ENCODE data around the gene ZNF684. TPM values are rescaled to one million over a fixed set of nuclear protein-coding genes. Genes with fewer than 3 reads are reported as not detected.
"Not testable (repeated sequence)": the region's sequence is repeated elsewhere in the genome, so short reads cannot be mapped to it uniquely, and the experiment has no call there.

Gene ZNF684
- total RNA-seq, 2 experiments from 2014 or later: 6.8 to 7.0 TPM

DNA sequence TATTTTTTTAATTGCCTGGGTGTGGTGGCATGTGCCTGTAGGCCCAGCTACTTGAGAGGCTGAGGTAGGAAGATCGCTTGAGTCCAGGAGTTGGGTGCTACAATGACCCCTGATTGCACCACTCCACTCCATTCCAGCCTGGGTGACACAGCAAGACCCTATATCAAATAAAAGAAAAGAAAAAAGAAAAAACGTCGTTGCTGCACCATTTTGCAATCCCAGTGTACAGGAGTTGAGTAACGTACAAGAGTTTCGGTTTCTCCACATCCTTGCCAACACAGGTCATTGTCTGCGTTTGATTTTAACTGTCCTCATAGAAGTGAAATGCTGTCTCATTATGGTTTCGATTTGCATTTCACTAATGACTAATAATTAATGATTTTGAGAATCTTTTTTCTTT is 7.9 kb downstream of the ZNF684 start:
- H3K9me3 Mint-ChIP-seq: peaks cover 2% of the 10 kb centered on the region
- peaks cover 43% of the 10 kb centered on the region for H3K36me3 Mint-ChIP-seq (ENCODE audit: low read depth)
- intact Hi-C loops (cut with micrococcal nuclease): no loop called here

DNA sequence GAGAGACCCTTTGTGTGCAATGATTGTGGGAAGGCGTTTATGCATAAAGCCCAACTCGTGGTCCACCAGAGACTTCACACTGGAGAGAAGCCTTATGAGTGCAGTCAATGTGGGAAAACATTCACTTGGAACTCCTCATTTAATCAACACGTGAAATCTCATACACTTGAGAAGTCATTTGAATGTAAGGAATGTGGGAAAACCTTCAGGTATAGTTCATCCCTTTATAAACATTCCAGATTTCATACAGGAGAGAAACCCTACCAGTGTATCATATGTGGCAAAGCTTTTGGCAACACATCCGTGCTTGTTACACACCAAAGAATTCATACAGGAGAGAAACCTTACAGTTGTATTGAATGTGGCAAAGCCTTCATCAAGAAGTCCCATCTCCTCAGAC is 15.5 kb downstream of the ZNF684 start:
- peaks cover 29% of the 10 kb centered on the region for H3K9me3 Mint-ChIP-seq
- peaks cover 52% of the 10 kb centered on the region for H3K36me3 Mint-ChIP-seq (ENCODE audit: low read depth)
- H3K4me1 Mint-ChIP-seq (ENCODE audit: low read depth): no peaks in the 10 kb centered on the region
- CTCF ChIA-PET: no interaction called here
- DNase-seq: no peak
- H3K27ac Mint-ChIP-seq: no peak overlapping the region
- H3K27me3 Mint-ChIP-seq (ENCODE audit: low read depth): no peaks in the 10 kb centered on the region
- intact Hi-C loops (cut with micrococcal nuclease): no loop called here
- no peak overlapping the region for H3K4me3 Mint-ChIP-seq

More for the DNA sequence above, 7.9 kb downstream of the ZNF684 start:
- no peak overlapping the region for H3K27ac Mint-ChIP-seq
- CTCF ChIA-PET: no interaction called here
- no peaks in the 10 kb centered on the region for H3K27me3 Mint-ChIP-seq (ENCODE audit: low read depth)
- no peak for DNase-seq
- H3K4me3 Mint-ChIP-seq: no peak overlapping the region
- H3K4me1 Mint-ChIP-seq (ENCODE audit: low read depth): no peaks in the 10 kb centered on the region

DNA sequence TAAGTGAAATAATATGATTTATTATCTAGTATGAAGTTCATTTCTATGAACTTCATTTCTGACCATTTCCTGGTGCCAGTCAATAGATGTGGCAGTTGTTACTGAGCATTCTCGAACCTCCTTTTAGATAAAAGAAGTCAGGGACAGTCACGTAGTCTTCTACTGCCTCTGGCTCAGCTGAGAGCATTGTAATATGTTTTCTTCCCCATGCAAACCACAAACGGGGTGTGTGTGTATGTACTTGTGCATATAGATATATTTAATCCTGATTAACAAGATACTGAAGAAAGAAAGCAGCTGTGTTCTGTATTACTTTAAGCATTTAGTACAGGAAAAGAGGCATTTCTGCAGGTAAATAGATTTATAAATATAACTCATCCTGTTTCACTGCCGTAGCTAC is 21.6 kb downstream of the ZNF684 start:
- CTCF ChIA-PET: no interaction called here
- DNase-seq: no peak
- H3K4me1 Mint-ChIP-seq (ENCODE audit: low read depth): no peaks in the 10 kb centered on the region
- intact Hi-C loops (cut with micrococcal nuclease): no loop called here
- H3K9me3 Mint-ChIP-seq: peaks cover 5% of the 10 kb centered on the region
- no peaks in the 10 kb centered on the region for H3K27me3 Mint-ChIP-seq (ENCODE audit: low read depth)
- H3K4me3 Mint-ChIP-seq: no peak overlapping the region
- H3K27ac Mint-ChIP-seq: no peak overlapping the region
- peaks cover 9% of the 10 kb centered on the region for H3K36me3 Mint-ChIP-seq (ENCODE audit: low read depth)

DNA sequence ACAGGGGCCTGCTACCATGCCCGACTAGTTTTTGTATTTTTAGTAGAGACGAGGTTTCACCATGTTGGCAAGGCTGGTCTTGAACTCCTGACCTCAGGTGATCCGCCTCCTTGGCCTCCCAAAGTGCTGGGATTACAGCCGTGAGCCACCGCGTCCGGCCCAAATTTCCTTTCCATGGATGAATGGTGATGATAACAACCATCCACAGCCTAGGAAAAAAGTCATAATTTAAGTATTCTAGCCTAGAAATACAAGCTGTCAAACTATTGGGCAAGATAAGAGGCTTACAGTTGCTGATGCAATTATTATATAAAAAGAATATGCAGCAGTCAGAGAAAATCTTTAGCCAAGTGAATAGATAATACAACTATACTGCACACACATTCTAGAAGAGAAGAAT is 23.4 kb downstream of the ZNF684 start:
- DNase-seq; H3K4me3 Mint-ChIP-seq; H3K27ac Mint-ChIP-seq; H3K9me3 Mint-ChIP-seq; intact Hi-C loops (cut with micrococcal nuclease); H3K4me1 Mint-ChIP-seq (ENCODE audit: low read depth); H3K36me3 Mint-ChIP-seq (ENCODE audit: low read depth); H3K27me3 Mint-ChIP-seq (ENCODE audit: low read depth): not testable (repeated sequence)
- CTCF ChIA-PET: interaction anchor here (0.9 kb wide), 1 partner anchor 411 kb away, joined by 3 read pairs; no protein-coding TSS in a partner anchor

DNA sequence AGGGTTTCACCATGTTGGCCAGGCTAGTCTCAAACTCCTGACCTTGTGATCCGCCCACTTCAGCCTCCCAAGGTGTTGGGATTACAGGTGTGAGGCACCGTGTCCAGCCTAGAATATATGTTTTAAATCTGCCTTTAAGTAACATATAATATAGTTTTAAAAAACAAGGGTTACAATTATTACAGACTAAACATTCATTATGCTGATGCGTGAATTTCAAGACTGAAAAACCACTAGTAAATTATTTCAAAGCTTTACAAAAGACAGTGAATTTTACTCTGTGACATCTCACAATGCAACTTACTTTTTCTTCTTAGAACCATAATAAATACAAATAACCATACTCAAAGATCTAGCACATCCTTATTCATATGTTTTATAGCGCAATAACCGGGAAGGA is 24.7 kb downstream of the ZNF684 start:
- no peaks in the 10 kb centered on the region for H3K27me3 Mint-ChIP-seq (ENCODE audit: low read depth)
- no peak overlapping the region for H3K4me3 Mint-ChIP-seq
- DNase-seq: no peak
- peaks cover 2% of the 10 kb centered on the region for H3K9me3 Mint-ChIP-seq
- intact Hi-C loops (cut with micrococcal nuclease): no loop called here
- CTCF ChIA-PET: no interaction called here
- no peak overlapping the region for H3K27ac Mint-ChIP-seq
- H3K4me1 Mint-ChIP-seq (ENCODE audit: low read depth): no peaks in the 10 kb centered on the region
- no peaks in the 10 kb centered on the region for H3K36me3 Mint-ChIP-seq (ENCODE audit: low read depth)

DNA sequence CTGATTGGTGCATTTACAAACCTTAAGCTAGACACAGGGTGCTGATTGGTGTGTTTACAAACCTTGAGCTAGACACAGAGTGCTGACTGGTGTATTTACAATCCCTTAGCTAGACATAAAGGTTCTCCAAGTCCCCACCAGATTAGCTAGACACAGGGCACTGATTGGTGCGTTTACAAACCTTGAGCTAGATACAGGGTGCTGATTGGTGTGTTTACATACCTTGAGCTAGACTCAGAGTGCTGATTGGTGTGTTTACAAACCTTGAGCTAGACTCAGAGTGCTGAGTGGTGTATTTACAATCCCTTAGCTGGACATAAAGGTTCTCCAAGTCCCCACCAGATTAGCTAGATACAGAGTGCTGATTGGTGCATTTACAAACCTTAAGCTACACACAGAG is 26.8 kb downstream of the ZNF684 start:
- CTCF ChIA-PET: interaction anchor here (0.6 to 1.9 kb wide), 3 partner anchors 25 to 391 kb away, joined by 3 to 4 read pairs (median 4); no protein-coding TSS in a partner anchor
- H3K27me3 Mint-ChIP-seq (ENCODE audit: low read depth); H3K4me1 Mint-ChIP-seq (ENCODE audit: low read depth); H3K36me3 Mint-ChIP-seq (ENCODE audit: low read depth); intact Hi-C loops (cut with micrococcal nuclease); DNase-seq; H3K4me3 Mint-ChIP-seq; H3K27ac Mint-ChIP-seq; H3K9me3 Mint-ChIP-seq: not testable (repeated sequence)

DNA sequence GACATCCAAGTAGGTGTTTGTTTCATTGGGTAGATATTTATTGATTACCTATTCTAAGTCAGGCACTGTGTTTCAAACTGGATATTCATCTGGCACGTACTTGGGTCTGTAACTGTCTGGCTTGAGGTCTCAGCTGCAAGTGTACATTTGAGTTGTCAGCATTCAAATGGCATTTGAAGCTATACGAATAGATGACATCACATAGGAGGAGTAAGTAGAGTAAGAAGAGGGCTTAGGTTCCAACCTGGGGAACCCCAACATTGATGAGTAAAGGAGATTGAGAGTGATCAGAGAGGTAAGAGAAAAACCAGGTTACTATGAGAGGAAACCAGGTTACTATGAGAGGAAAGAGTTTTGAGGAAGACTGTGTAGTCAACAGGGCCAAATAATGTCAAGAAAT is 30.7 kb downstream of the ZNF684 start:
- DNase-seq: no peak
- CTCF ChIA-PET: no interaction called here
- H3K27me3 Mint-ChIP-seq (ENCODE audit: low read depth): peaks cover 3% of the 10 kb centered on the region
- intact Hi-C loops (cut with micrococcal nuclease): no loop called here
- no peaks in the 10 kb centered on the region for H3K36me3 Mint-ChIP-seq (ENCODE audit: low read depth)
- H3K27ac Mint-ChIP-seq: no peak overlapping the region
- H3K9me3 Mint-ChIP-seq: peaks cover 2% of the 10 kb centered on the region
- H3K4me3 Mint-ChIP-seq: no peak overlapping the region
- peaks cover 3% of the 10 kb centered on the region for H3K4me1 Mint-ChIP-seq (ENCODE audit: low read depth)

DNA sequence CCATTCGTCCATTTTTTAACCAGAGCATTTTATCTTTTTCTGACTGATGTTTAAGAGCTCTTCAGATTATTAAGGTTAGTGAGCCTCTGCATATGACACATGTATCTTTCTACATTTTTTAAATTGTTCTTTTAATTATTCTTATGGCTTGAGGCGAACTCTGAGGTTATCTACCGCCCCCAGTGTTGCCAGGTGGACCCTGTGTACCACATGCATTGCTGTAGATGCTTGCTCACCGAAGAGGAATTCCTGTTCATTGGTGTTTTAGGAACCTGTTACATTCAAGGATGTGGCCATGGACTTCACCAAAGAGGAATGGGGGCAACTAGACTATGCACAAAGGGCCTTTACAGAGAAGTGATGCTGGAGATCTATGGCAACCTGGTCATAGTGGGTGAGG is 31.8 kb downstream of the ZNF684 start:
- H3K27ac Mint-ChIP-seq: no peak overlapping the region
- H3K27me3 Mint-ChIP-seq (ENCODE audit: low read depth): peaks cover 3% of the 10 kb centered on the region
- H3K9me3 Mint-ChIP-seq: peaks cover 2% of the 10 kb centered on the region
- no peak for DNase-seq
- intact Hi-C loops (cut with micrococcal nuclease): no loop called here
- CTCF ChIA-PET: interaction anchor here (0.7 kb wide), 1 partner anchor 128 kb away, joined by 3 read pairs; no protein-coding TSS in a partner anchor
- no peak overlapping the region for H3K4me3 Mint-ChIP-seq
- H3K4me1 Mint-ChIP-seq (ENCODE audit: low read depth): peaks cover 3% of the 10 kb centered on the region
- no peaks in the 10 kb centered on the region for H3K36me3 Mint-ChIP-seq (ENCODE audit: low read depth)

DNA sequence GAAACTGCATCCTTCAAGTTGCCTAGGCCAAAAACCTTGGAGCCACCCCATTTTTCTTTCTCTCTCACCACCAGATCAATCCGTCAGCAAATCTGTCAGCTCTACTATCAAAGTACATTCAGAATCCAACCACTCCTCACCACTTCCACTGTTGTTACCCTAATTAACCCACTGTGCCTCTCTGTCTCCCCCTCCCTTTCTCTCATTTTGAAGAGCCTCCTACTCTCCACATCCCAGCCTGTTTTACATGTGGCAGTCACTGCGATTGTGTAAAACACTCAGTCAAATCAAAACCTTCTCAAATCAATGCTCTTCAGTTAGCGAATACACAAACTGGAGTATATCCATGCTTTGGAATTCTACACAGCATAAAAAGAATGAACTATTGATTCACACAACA is 33.1 kb downstream of the ZNF684 start:
- H3K4me1 Mint-ChIP-seq (ENCODE audit: low read depth): peaks cover 3% of the 10 kb centered on the region

DNA sequence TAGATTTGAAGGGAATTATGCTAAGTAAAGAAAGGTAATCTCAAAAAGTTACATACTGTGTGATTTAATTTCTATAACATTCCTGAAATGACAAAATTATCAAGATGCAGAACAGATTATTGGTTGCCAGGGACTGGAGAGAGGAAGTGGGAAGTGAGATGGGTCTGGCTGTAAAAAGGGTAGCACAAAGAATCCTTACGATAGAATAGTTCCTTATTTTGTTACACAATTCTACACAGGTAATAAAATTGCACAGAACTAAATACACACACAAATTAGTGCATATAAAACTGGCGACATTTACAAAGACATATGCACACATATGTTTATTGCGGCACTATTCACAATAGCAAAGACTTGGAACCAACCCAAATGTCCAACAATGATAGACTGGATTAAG is 33.5 kb downstream of the ZNF684 start:
- Mint-ChIP-seq H3K4me1 (ENCODE audit: low read depth) (peaks cover 3% of the 10 kb centered on the region), H3K27me3 (ENCODE audit: low read depth) (peaks cover 3% of the 10 kb centered on the region), H3K9me3 (peaks cover 2% of the 10 kb centered on the region), H3K27ac (no peak overlapping the region), H3K4me3 (no peak overlapping the region), H3K36me3 (ENCODE audit: low read depth) (no peaks in the 10 kb centered on the region)
- DNase-seq: no peak
- CTCF ChIA-PET: no interaction called here
- intact Hi-C loops (cut with micrococcal nuclease): no loop called here

More for the DNA sequence above, 33.1 kb downstream of the ZNF684 start:
- H3K36me3 Mint-ChIP-seq (ENCODE audit: low read depth): no peaks in the 10 kb centered on the region
- CTCF ChIA-PET: no interaction called here
- no peak overlapping the region for H3K4me3 Mint-ChIP-seq
- H3K27ac Mint-ChIP-seq: no peak overlapping the region
- H3K27me3 Mint-ChIP-seq (ENCODE audit: low read depth): peaks cover 3% of the 10 kb centered on the region
- intact Hi-C loops (cut with micrococcal nuclease): no loop called here
- no peak for DNase-seq
- peaks cover 2% of the 10 kb centered on the region for H3K9me3 Mint-ChIP-seq

DNA sequence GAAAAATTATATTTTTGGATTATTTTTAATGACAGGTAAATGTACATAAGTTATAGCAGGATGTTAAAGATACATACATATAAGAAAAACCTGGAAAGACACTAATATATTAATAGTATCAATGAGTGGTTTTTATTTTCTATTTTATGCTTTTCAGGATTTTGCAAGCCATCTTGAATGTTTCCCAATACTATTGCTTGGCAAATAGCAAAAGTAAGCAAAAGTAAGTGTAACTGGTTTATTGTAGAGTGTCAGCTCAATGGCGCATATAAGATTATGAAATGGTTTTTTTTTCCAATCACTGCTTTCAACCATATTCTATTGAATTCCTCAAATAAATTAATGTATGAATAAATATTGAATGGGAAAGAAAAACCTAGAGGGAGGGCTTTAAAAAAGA is 36.4 kb downstream of the ZNF684 start:
- peaks cover 3% of the 10 kb centered on the region for H3K27me3 Mint-ChIP-seq (ENCODE audit: low read depth)
- intact Hi-C loops (cut with micrococcal nuclease): no loop called here
- no peak overlapping the region for H3K27ac Mint-ChIP-seq
- H3K4me3 Mint-ChIP-seq: no peak overlapping the region
- DNase-seq: no peak
- H3K4me1 Mint-ChIP-seq (ENCODE audit: low read depth): no peaks in the 10 kb centered on the region
- CTCF ChIA-PET: no interaction called here
- peaks cover 2% of the 10 kb centered on the region for H3K9me3 Mint-ChIP-seq
- no peaks in the 10 kb centered on the region for H3K36me3 Mint-ChIP-seq (ENCODE audit: low read depth)

DNA sequence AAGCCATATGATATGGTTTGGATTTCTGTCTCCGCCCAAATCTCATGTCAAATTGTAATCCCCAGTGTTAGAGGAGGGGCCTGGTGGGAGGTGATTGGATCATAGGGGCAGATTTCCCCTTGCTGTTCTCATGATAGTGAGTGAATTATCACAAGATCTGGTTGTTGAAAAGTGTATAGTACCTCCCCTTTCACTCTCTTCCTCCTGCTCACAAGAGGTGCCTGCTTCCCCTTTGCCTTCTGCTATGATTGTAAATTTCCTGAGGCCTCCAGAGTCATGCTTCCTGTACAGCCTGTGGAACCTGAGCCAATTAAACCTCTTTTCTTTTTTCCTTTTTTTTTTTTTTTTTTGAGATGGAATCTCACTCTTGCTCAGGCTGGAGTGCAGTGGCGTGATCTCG is 43.4 kb downstream of the ZNF684 start:
- H3K27ac Mint-ChIP-seq; H3K4me3 Mint-ChIP-seq; H3K36me3 Mint-ChIP-seq (ENCODE audit: low read depth); H3K27me3 Mint-ChIP-seq (ENCODE audit: low read depth); DNase-seq; H3K9me3 Mint-ChIP-seq; intact Hi-C loops (cut with micrococcal nuclease); H3K4me1 Mint-ChIP-seq (ENCODE audit: low read depth): not testable (repeated sequence)
- CTCF ChIA-PET: interaction anchor here (0.9 kb wide), 1 partner anchor 42 kb away, joined by 7 read pairs; no protein-coding TSS in a partner anchor

DNA sequence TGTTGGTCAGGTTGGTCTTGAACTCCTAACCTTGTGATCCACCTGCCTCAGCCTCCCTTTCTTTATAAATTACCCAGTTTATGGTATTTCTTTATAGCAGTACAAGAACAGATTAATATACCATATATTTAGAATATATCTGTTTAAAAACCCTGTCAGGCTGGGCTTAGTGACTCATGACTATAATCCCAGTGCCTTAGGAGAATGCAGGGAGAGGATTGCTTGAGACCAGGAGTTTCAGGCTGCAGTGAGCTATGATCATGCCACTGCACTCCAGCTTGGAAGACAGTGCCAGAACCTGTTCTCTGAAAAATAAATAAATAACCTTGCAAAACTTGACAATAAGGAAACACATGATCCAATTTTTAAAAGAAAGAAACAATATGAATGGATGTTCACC is 43.9 kb downstream of the ZNF684 start:
- no peak overlapping the region for H3K27ac Mint-ChIP-seq
- H3K27me3 Mint-ChIP-seq (ENCODE audit: low read depth): no peaks in the 10 kb centered on the region
- CTCF ChIA-PET: no interaction called here
- no peak for DNase-seq
- intact Hi-C loops (cut with micrococcal nuclease): no loop called here
- H3K9me3 Mint-ChIP-seq: peaks cover 3% of the 10 kb centered on the region
- H3K4me3 Mint-ChIP-seq: no peak overlapping the region
- H3K36me3 Mint-ChIP-seq (ENCODE audit: low read depth): no peaks in the 10 kb centered on the region
- no peaks in the 10 kb centered on the region for H3K4me1 Mint-ChIP-seq (ENCODE audit: low read depth)

DNA sequence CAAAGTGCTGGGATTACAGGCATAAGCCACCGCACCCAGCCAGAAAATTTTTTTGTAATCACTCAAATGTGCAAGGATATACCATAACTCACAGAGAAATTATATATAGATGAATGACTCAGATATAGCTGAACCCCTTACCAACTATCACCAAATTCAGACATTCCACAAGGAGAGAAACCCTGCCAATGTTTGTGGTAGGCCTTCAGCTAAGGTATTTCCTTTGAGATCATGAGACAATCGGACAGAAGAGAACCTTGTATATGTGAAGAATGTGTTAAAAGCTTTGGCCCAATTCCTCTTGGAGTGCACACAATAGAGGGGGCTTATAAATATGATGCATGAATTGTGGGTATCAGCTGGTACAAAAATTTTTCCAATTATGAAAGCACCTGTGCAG is 50.7 kb downstream of the ZNF684 start:
- peaks cover 2% of the 10 kb centered on the region for H3K4me1 Mint-ChIP-seq (ENCODE audit: low read depth)
- DNase-seq: no peak
- intact Hi-C loops (cut with micrococcal nuclease): no loop called here
- peaks cover 2% of the 10 kb centered on the region for H3K9me3 Mint-ChIP-seq
- no peaks in the 10 kb centered on the region for H3K36me3 Mint-ChIP-seq (ENCODE audit: low read depth)
- CTCF ChIA-PET: interaction anchor here (1.1 to 1.2 kb wide), 2 partner anchors 87 to 370 kb away, joined by 3 read pairs; no protein-coding TSS in a partner anchor
- H3K27me3 Mint-ChIP-seq (ENCODE audit: low read depth): no peaks in the 10 kb centered on the region
- no peak overlapping the region for H3K27ac Mint-ChIP-seq
- H3K4me3 Mint-ChIP-seq: no peak overlapping the region

All from activated naive CD4-positive, alpha-beta T cell treated with anti-CD3 and anti-CD28 coated beads for 36 hours (primary cell).